Large intestine (tissue), 1 donor: ENCODE results near the gene NELFCD. TPM values are rescaled to one million over a fixed set of nuclear protein-coding genes. Genes with fewer than 3 reads are reported as not detected.

Experiments used
- polyA plus RNA-seq: library from polyadenylated mRNA; unstranded; fragments of 120-200 nt; gene quantifications from one replicate; pipeline ENCODE4 v1.2.1, GENCODE V29; 2013

Gene NELFCD
- polyA plus RNA-seq, 1 donor = 82.0 TPM

Other genes with a start within 250 kb of the NELFCD start
- gene GNAS-AS1, start 130.4 kb upstream of the NELFCD start, polyA plus RNA-seq = 0.40 TPM
- gene GNAS, start 128.5 kb upstream of the NELFCD start, polyA plus RNA-seq = 930 TPM
- gene CTSZ, start 26.0 kb downstream of the NELFCD start, polyA plus RNA-seq = 89.9 TPM
- gene TUBB1, start 38.2 kb downstream of the NELFCD start, polyA plus RNA-seq = 0.52 TPM
- gene ATP5F1E, start 51.1 kb downstream of the NELFCD start, polyA plus RNA-seq = 115 TPM
- 75.6 TPM for gene PRELID3B, start 61.5 kb downstream of the NELFCD start, polyA plus RNA-seq
- 0.31 TPM for gene ZNF831, start 182.6 kb downstream of the NELFCD start, polyA plus RNA-seq